GM21526 (cell line): ENCODE results near the gene CAMSAP2.
"Not testable (repeated sequence)": the region's sequence is repeated elsewhere in the genome, so short reads cannot be mapped to it uniquely, and the experiment has no call there.

ENCODE experiments used
- ATAC-seq: cut with Tn5 transposase; IDR thresholded peaks from one replicate; pipeline ENCODE4 v1.9.1; 2021; ENCODE audit warnings: moderate library complexity; ENCODE audit not compliant: unreplicated experiment, low FRiP score

Gene CAMSAP2

GRCh38 chr1:200737647-200738291 is 924 bp upstream of the CAMSAP2 start:
- no peak for ATAC-seq

- ATAC-seq = peak; percentile 57
Observed at GRCh38 chr1:200738949-200739651, 407 bp downstream of the CAMSAP2 start.

- no peak for ATAC-seq
Observed at GRCh38 chr1:200739702-200740570, 1.2 kb downstream of the CAMSAP2 start.

GRCh38 chr1:200740571-200741208 is 2.0 kb downstream of the CAMSAP2 start:
- no peak for ATAC-seq

- no peak for ATAC-seq
Observed at GRCh38 chr1:200741551-200742207, 3.0 kb downstream of the CAMSAP2 start.

GRCh38 chr1:200744143-200744542 is 5.5 kb downstream of the CAMSAP2 start:
- ATAC-seq = no peak

GRCh38 chr1:200749090-200749489 is 10.4 kb downstream of the CAMSAP2 start:
- ATAC-seq = no peak

GRCh38 chr1:200750749-200751148 is 12.1 kb downstream of the CAMSAP2 start:
- not testable (repeated sequence) for ATAC-seq

GRCh38 chr1:200751717-200752116 is 13.0 kb downstream of the CAMSAP2 start:
- ATAC-seq = peak; percentile 70

GRCh38 chr1:200753650-200754198 is 15.0 kb downstream of the CAMSAP2 start:
- ATAC-seq = no peak

GRCh38 chr1:200755456-200755855 is 16.8 kb downstream of the CAMSAP2 start:
- ATAC-seq = no peak

- no peak for ATAC-seq
Observed at GRCh38 chr1:200762089-200762488, 23.4 kb downstream of the CAMSAP2 start.

- no peak for ATAC-seq
Observed at GRCh38 chr1:200767321-200767720, 28.6 kb downstream of the CAMSAP2 start.

- no peak for ATAC-seq
Observed at GRCh38 chr1:200771625-200772555, 33.2 kb downstream of the CAMSAP2 start.

GRCh38 chr1:200774311-200774710 is 35.6 kb downstream of the CAMSAP2 start:
- no peak for ATAC-seq

- ATAC-seq = no peak
Observed at GRCh38 chr1:200774735-200775444, 36.2 kb downstream of the CAMSAP2 start.

- ATAC-seq = no peak
Observed at GRCh38 chr1:200775850-200776249, 37.2 kb downstream of the CAMSAP2 start.

GRCh38 chr1:200776949-200777348 is 38.3 kb downstream of the CAMSAP2 start:
- no peak for ATAC-seq
